Dermis blood vessel endothelial cell (primary cell): ENCODE measurements around the gene DOCK7. TPM values are rescaled to one million over a fixed set of nuclear protein-coding genes. Genes with fewer than 3 reads are reported as not detected.

Experiments used
- DNase-seq: peaks from one replicate; pipeline ENCODE4 v3.0.0; 2010
- total RNA-seq: library from RNA; depleted of rRNA; stranded (reverse); fragments of >200 nt; gene quantifications from 2 replicates; pipeline ENCODE4 v1.2.3, GENCODE V29; 2014

DOCK7 gene
- total RNA-seq, 1 donor from 2014 or later: 17.4 TPM

GRCh38 chr1:62438163-62438562 lies 250.0 kb downstream of the DOCK7 start:
- peak; percentile 21 for DNase-seq

DNA sequence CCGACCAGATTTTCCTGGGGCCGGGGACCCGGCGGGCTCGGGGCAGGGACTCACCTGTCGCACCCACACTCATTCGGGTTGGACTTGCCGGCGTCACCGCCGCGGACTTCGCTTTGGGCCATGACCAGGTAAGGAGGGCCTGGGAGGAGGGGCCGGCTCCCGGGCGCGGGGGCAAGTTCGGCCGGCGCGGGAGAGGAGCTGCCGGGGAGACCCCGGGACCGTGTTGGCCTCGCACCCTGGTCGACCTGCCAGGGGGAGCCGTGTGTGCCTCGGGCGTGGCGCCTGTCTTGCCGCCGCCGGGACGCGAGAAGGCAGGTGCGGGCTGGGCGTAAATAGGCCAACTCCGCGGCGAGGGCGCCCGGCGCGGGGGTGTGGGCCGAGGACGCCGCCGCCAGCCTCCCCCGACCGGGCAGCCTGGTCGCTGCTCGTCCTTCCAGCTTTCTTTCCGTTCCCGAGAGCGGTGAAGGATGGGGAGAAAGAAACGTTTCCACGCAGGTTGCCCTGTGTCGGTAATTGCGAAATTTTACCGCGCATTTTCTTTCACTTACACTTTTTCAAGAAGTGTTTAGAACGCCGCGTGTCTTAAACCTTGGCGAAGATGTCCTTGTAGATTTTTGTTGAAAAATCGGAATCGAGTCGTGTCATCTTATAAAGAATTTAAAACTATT lies 250.8 kb downstream of the DOCK7 start:
- DNase-seq: peak; percentile 31

DNA sequence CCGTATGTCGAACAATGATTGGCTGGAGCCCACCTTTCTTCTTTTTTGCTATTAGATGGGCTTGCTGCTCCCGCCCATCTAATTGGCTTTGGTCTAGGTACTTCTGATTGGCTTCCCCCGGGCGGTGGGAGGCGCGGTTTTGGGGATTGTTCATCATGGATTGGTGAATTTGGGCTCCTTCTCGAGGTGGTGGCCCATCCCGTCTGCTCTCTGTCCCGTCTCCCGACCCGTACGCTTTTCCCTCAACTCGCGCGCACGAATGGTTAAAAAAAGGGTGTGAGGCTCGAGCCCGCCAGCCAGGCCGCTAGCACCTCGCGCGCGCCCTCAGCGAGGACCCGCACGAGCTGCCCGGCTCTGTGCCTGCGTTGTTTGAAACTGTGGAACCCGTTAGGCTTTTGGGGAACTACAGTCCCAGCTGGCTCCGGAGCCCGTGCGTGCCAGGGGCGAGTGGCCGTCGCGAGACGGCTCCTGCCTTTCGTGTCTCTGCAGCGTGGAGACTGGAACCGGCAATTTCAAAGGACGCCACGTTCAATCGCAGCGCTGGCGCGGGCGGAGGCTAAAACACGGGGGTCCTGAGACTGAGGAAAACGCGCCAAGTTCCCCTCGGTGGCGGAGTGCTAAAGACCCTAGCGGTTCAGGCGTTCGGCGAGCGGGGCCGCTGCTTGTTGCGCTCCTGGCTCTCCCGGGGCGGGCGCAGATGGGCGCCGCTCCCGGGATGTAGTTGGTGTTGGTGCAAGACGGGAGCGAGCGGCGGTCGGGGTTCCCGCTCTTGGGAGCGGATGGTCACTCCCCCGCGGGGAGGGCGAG lies 251.5 kb downstream of the DOCK7 start, which contains the start of gene USP1:
TSS of gene USP1 (plus strand) at position 584 of the 807 bp plus-strand sequence. CDS start 2,819 bp downstream, outside the sequence.
- no peak for DNase-seq

DNA sequence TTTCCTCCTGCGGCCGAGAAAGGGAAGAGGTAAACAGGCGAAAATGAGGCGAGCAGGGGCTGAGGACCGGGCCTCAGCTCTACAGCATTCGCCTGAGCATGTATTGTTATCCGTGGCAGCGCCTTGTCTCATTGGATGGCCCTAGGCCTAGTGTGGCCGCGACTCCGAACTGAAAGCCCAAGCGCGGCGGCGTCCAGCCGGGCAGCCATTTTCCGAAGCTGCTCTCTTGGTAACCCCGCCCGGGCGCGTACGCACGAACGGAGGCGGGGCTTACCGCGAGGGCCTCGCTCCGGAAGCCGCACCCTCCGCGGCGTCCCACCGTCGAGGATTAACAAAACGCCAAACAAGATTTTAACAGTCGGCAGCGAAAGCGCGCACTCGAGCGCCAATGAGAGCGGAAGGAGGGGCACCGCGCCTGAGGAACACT lies 252.1 kb downstream of the DOCK7 start:
- peak; percentile 100 for DNase-seq

DNA sequence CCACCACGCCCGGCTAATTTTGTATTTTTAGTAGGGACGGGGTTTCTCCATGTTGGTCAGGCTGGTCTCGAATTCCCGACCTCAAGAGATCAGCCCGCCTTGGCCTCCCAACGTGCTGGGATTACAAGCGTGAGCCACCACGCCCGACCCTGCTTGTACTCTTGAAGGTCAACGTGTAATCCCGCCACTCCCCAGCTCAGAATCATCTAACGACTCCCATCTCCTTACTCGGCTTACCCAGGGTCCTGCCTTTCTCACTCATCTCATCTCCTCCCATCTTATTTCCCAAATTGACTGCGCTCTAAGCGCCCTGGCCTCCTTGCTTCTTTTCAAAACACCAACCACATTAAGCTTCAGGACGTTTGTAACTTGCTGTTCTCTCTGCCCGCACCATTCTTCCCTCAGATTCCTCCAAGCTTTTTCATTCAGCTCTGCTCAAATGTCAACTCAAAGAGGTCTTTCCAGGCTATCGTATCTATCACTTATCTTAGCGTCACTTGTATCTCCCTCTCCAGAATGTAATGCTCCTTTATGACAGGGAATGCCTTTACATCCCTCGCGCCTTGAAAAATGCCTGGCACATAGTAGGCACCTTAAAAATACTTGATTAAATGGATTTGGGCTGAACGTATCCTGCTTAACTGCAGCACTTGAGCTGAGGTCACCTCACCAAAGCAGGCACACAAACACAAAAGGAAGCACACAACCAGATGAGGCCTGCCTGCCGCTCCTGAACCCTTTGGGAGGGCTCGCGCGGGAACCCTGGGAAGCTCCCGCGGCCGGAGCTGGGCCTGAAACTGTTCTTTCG lies 252.8 kb downstream of the DOCK7 start:
- no peak for DNase-seq

GRCh38 chr1:62434618-62435001 lies 253.6 kb downstream of the DOCK7 start:
- no peak for DNase-seq

DNA sequence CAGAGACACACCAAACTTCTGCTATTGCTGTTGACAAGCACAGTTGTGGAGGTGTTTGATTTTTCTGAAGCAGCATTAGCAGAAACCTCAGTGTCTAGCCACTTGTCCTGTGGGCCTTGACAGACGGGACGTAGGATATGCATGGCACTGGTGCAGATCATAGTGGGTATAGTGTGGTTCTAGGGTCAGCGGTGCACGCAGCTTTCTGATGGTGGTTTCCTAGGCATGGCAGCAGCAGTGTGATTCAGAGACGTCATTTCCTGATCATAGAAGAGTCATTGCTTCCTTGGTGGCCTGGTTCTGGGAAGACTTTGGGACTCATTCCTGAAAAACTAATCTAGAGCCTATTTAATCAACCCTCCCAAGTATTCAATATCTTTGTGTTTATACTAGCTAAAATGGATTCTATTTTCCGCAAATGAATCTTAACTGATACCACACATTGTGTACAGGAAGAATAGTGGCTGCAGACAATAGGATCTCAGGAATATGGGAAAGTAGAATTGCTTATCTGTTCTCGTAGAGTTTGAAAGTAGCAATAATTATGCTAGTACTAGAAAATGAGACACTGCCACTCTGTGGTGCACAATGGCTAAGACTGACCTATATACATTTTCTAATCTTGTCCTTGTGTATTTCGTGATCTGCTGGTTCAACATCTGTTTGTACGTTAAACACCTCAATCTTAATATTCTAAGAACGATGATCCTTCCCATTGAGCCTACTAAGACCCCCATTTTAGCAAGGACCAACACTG lies 254.1 kb downstream of the DOCK7 start:
- DNase-seq: peak; percentile 8

- DNase-seq: no peak
Observed at GRCh38 chr1:62429581-62429980, 258.6 kb downstream of the DOCK7 start.

- no peak for DNase-seq
Observed at GRCh38 chr1:62428351-62428750, 259.8 kb downstream of the DOCK7 start.

DNA sequence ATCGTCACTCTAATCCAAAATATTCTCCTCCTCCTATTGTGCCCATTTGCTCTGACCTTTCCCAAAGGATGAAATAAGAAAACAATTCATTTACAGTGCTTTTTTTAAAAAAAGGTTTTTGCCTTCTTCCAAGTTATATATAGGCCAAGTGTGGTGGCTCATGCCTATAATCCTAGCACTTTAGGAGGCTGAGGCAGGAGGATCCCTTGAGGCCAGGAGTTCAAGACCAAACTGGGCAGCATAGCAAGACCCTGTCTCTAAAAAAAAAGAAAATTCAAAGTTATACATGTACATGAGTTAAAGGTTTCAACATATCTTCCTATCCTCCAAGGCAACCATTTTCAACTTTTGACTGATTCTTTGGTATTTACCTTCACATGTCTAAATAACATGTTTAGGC lies 261.4 kb downstream of the DOCK7 start:
- DNase-seq: no peak

- no peak for DNase-seq
Observed at GRCh38 chr1:62426237-62426636, 261.9 kb downstream of the DOCK7 start.

GRCh38 chr1:62425041-62425440 lies 263.1 kb downstream of the DOCK7 start:
- DNase-seq: no peak

DNA sequence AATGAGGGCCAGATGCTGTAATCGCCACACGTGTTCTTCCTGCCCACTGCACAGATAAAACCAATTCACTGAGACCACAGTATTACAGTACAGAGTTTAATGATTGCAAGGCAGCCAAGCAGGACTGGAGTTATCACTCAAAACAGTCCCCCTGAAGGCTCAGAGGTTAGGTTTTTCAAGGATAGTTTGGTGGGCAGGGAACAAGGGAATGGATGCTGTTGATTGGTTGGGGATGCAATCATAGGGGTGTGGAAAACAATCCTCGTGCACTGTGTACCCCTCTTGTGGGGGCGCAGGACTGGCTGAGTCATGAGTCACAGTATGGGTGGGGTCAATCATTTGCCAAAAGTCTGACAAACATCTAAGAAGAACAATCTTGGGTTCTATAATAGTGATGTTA lies 263.8 kb downstream of the DOCK7 start:
- DNase-seq: no peak

GRCh38 chr1:62423580-62424242 lies 264.5 kb downstream of the DOCK7 start:
- no peak for DNase-seq

GRCh38 chr1:62420214-62420613 lies 268.0 kb downstream of the DOCK7 start:
- no peak for DNase-seq

DNA sequence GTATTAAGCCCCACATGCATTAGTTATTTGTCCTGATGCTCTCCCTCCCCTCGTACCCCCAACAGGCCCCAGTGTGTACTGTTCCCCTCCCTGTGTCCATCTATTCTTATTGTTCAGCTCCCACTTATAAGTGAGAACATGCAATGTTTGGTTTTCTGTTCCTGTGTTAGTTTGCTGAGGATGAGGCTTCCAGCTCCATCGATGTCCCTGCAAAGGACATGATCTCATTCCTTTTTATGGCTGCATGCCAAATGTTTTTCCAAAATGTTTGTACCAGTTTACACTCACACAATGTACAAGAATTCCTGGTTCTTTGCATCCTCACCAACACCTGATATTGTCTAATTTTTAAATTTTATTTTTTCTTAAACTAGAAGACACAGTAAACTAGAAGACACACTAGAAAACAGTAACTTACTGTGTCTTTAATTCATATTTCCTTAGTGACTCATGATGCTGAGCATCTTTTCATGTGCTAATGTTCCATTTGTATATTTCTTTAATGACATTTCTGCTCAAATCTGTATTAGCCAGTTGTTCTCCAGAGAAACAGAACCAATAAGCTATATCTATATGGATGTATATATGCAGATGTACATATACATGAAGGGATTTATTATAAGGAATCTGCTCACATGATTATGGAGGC lies 270.7 kb downstream of the DOCK7 start:
- DNase-seq: peak; percentile 1

GRCh38 chr1:62415687-62416086 lies 272.5 kb downstream of the DOCK7 start:
- no peak for DNase-seq

GRCh38 chr1:62407398-62408009 lies 280.7 kb downstream of the DOCK7 start:
- peak; percentile 73 for DNase-seq

GRCh38 chr1:62406576-62406975 lies 281.6 kb downstream of the DOCK7 start:
- DNase-seq: no peak

- no peak for DNase-seq
Observed at GRCh38 chr1:62405247-62405646, 282.9 kb downstream of the DOCK7 start.
